Measurements from ENCODE around the gene PALD1. TPM values are rescaled to one million over a fixed set of nuclear protein-coding genes. Genes with fewer than 3 reads are reported as not detected.

Gene PALD1
- polyA plus RNA-seq, 3 donors = 2.3 to 4.7 (median 3.8) TPM

GRCh38 chr10:70560511-70560941 lies 82.0 kb downstream of the PALD1 start:
- no peak overlapping the region for H3K27ac ChIP-seq (ENCODE audit: low read depth, low read length)

GRCh38 chr10:70561070-70561469 lies 82.5 kb downstream of the PALD1 start:
- H3K27ac ChIP-seq (ENCODE audit: low read depth, low read length) = no peak overlapping the region
- WGBS, 3 donors = 41 to 61% (median 45%) methylated on average over 10 of the region's 10 CpGs

More at GRCh38 chr10:70560511-70560941, 82.0 kb downstream of the PALD1 start:
- whole genome bisulfite sequencing, 3 donors = 84 to 88% (median 87%) methylated on average over 14 of the region's 14 CpGs

DNA sequence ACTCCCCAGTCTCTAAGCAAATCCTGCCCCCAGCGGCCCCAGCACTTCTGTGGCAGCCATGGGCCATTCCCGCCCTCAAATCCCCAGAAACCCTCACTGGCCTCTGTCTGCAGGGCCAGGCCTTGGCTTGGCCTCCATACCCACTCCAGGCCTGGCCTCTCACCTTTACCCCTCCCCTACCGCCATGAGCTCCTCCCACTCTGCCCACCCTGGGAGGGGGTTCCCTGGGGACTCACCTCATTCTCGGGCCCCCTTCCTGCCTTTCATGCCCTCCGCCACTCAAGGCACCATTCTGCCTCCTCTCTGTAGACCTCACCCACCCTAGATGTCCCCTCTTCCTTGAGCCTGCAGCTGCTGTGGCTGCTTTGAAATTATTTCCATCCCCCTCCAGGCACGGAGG lies 83.0 kb downstream of the PALD1 start:
- no peak overlapping the region for H3K27ac ChIP-seq (ENCODE audit: low read depth, low read length)
- 82 to 85% (median 84%) methylated on average over 6 of the region's 6 CpGs for WGBS, 3 donors

GRCh38 chr10:70562036-70562755 lies 83.6 kb downstream of the PALD1 start:
- H3K27ac ChIP-seq (ENCODE audit: low read depth, low read length) = no peak overlapping the region
- 86 to 90% (median 88%) methylated on average over 15 of the region's 15 CpGs for WGBS, 3 donors

DNA sequence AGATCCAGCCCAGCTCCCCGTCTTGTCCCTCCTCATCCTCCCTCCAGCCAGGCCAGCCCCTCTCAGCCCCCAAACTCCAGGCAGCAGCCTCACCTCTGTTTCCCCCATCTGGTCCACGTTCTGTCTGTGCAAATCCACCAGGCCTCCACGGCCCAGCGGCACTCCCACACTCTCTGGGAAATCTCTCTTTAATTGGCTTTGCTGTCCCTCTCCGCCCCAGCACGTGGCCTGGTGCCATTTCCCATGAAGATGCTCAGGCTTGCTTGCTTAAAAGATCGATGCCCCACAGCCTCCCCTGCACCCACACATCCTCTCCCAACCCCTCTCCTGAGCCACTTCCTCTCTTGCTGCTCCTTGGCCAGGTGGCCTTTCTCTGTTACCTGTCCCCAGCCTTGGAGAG lies 84.7 kb downstream of the PALD1 start:
- 63 to 74% (median 70%) methylated on average over 7 of the region's 7 CpGs for WGBS, 3 donors
- no peak overlapping the region for H3K27ac ChIP-seq (ENCODE audit: low read depth, low read length)

- no peak overlapping the region for H3K27ac ChIP-seq (ENCODE audit: low read depth, low read length)
- 92 to 96% (median 95%) methylated on average over 21 of the region's 21 CpGs for WGBS, 3 donors
These were observed 85.7 kb downstream of the PALD1 start for GRCh38 chr10:70564113-70564725.

DNA sequence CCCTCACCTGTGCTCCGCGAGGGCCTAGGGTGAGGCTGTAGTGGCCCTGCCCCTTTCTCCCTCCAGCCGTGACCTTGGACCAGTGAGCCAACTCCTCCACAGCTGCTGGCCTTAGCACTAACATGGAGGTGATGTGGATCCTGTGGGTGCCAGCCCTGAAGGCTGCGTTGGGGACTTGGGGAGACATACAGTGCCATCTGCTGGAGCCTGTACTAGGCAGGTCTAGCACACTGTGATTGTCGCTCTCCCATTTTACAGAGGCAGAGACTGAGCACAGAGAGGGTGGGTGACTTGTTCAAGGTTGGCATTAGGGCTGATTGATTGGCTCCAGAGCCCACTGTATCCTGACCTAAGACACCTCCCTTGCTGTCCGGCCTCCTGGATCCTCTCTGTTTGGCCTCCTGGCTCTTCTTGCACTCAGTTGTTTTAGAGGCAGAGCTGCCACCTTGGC lies 86.4 kb downstream of the PALD1 start:
- WGBS, 3 donors = 71 to 92% (median 90%) methylated on average over 6 of the region's 6 CpGs

GRCh38 chr10:70565556-70566514 lies 87.3 kb downstream of the PALD1 start:
- no peak overlapping the region for H3K27ac ChIP-seq (ENCODE audit: low read depth, low read length)
- WGBS, 3 donors = 68 to 86% (median 70%) methylated on average over 15 to 18 of the region's 18 CpGs

More for the DNA sequence above, 86.4 kb downstream of the PALD1 start:
- no peak overlapping the region for H3K27ac ChIP-seq (ENCODE audit: low read depth, low read length)

- 74 to 88% (median 84%) methylated on average over 18 of the region's 18 CpGs for WGBS, 3 donors
- H3K27ac ChIP-seq (ENCODE audit: low read depth, low read length) = no peak overlapping the region
These were observed 88.1 kb downstream of the PALD1 start for GRCh38 chr10:70566515-70567290.

GRCh38 chr10:70567603-70568002 lies 89.0 kb downstream of the PALD1 start:
- no peak overlapping the region for H3K27ac ChIP-seq (ENCODE audit: low read depth, low read length)
- 84 to 89% (median 88%) methylated on average over 4 of the region's 4 CpGs for WGBS, 3 donors

DNA sequence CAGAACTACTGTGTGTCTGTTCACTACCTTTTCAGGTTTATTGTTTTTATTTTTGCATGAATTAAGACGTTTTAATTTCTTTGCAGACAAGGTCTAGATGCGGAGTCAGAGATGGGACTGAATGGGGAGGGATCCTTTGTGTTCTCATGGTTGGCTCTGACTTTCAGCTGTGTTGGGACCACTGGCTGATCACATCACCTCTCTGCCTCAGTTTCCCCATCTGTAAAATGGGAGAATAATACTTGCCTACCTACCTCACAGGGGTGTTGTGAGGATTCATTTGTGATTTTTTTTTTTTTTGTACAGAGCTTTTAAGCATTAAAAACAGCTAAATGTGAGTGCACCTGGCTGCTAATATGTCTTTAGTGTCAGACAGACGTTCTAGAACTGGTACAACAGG lies 89.5 kb downstream of the PALD1 start:
- 78 to 96% (median 96%) methylated on average over 3 of the region's 3 CpGs for WGBS, 3 donors

DNA sequence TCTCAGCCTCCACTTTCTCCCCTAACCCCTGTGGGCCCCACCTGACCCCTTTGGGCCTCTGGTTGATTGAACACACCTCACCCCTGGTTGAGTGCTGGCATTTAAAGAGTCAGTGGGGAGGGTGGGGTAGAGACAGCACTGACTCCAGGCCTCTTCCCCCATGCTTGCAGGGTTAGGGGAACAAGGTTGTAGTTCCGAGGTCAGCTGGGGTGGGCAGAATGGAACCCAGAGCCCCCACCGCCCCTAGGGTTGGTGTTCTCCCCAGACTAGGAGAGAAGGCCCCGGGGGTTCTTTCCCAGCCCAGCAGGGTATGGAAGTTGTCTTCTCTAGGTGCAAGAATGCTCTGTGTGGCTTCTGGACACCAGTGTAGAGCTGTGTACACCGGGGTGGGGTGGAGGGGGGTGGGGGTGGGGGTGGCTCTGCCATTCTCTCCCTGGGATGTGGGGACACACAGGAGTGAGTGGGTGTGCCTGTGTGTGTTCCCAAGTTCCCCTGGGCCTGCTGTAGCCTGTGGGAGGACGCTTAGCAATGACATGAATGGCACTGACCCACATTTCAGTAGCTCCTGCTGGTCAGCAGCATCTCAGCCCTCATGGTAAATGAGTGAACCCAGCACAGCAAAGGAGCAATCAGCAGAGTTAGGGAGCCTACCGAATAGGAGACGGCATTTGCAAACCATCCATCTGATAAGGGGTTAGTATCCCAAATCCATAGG lies 90.4 kb downstream of the PALD1 start:
- no peak overlapping the region for H3K27ac ChIP-seq (ENCODE audit: low read depth, low read length)
- WGBS, 3 donors = 83 to 87% (median 85%) methylated on average over 7 of the region's 7 CpGs

More for the DNA sequence above, 89.5 kb downstream of the PALD1 start:
- no peak overlapping the region for H3K27ac ChIP-seq (ENCODE audit: low read depth, low read length)

DNA sequence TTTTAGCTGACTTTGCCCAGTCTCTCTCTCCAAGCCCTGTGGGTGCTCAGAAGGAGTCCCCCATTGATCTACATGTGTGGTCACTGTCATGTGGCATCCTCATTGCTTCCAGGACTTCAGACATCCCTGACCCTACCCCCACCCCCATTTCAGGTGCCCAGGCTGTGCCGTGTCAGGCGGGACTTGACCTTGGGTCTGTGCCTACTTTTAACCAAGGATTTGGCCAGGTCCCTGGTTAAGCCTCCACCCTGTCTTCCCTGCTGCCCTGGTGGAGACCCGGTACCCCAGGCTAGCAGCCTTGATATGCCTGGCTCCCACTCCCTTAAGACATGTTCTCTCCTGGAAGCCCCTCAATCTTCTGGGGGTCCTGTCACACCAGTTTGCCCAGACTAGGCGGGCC lies 92.7 kb downstream of the PALD1 start:
- no peak overlapping the region for H3K27ac ChIP-seq (ENCODE audit: low read depth, low read length)
- WGBS, 3 donors = 73 to 99% (median 76%) methylated on average over 4 of the region's 4 CpGs

DNA sequence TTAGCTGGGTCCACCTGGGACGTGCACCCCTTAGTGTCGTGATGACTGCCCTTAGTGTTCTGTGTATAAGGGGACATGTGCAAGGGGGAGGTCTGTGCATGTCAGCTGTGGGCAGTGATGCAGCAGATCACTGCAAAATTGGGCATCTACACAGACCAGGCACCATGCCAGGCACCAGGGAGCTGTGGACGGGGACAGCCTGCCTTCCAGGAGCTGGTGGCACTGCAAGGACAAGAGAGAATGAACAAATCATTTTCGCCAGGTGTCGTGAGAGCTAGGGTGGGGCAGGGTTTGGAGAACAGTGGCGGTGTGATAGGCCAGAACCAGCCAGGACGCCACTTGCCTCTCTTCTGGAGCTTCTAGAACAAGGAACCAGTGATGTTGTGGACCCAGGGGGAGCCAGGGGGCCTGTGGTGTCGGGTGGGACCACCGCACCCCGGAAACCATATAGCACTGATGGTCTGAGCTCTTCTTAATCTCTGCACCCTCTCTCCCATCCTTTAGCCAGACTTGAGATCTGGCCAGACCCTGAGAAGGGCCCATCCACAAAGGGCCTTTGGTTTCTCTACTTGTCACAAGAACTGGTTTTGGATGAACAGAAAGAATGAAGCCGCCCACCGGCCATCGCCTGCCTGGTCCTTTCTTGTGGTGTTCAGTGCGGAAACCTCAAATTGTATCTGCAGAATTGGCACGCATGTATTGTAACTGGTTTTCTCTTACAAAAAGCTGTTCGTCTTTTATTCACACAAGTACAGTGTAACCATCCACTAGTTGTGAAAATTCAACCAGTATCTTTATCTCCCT lies 93.3 kb downstream of the PALD1 start:
- 86 to 89% (median 88%) methylated on average over 16 of the region's 16 CpGs for WGBS, 3 donors
- H3K27ac ChIP-seq (ENCODE audit: low read depth, low read length) = no peak overlapping the region

DNA sequence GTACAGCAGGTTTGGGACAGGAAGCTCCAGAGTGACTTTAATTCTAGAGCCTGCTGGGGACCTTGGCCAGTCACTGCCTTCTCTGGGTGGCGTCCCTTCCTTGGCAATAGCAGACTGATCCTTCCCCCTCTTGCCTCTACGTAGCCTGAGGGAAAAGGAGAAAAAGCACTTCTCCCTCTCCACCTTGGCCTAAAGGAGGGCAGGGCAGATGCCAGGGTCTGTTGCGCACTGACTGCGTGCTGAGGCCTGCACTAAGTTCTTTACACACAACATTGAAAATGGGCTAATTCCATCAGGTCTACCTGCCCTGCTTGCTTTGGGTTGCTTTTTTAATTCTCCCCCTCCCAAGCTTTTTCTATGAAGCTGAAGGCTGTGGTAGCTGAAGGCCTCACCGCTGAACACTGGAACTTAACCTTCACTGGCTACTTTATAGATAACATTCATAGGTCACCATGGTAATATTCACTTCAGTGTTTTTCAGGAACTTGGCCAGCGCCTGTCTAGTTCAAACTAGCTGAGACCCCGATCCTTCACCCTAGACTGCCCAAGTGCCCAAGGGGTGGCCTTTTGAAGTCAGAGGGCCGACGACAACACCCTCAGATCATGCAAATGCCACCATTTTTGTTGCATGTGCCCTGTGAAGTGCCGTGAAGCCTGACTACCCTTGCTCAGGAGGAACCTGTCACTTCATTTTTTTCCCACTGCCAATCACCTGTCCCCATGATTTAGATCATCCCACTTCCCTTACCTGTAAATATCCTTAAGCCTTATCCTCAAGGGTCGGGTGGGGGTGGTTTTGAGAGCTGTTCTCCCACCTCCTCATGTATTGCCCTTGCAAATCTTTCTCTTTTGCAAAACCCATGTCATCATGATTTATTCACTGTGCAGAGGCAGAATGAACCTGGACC lies 95.3 kb downstream of the PALD1 start:
- WGBS, 3 donors = 88 to 92% (median 90%) methylated on average over 10 to 11 of the region's 11 CpGs
- no peak overlapping the region for H3K27ac ChIP-seq (ENCODE audit: low read depth, low read length)

- 30 to 60% (median 30%) methylated on average over 4 of the region's 4 CpGs for WGBS, 3 donors
- H3K27ac ChIP-seq (ENCODE audit: low read depth, low read length) = no peak overlapping the region
These were observed 96.9 kb downstream of the PALD1 start for GRCh38 chr10:70575486-70575873.
